H1 (cell line): Measurements from ENCODE around the gene METRN. TPM values are rescaled to one million over a fixed set of nuclear protein-coding genes. Genes with fewer than 3 reads are reported as not detected.

Experiments
- CTCF ChIA-PET: fragments of 300-600 bp; sonication (Branson Sonifier 250); formaldehyde crosslinking; loops from one replicate; lab custom pipeline; 2021; ENCODE audit not compliant: partially characterized antibody; lab: Charles Lee
- POLR2A ChIA-PET: fragments of 300-600 bp; sonication (Branson Sonifier 250); formaldehyde crosslinking; loops from one replicate; lab custom pipeline; 2021; ENCODE audit warnings: inconsistent platforms; ENCODE audit not compliant: partially characterized antibody; lab: Charles Lee
- DNase-seq, 2 experiments: peaks; one replicate each; pipeline versions ENCODE4 v3.0.0 to v3.0.0-alpha.2; 2010 to 2022; ENCODE audit warnings: low spot score in 2 of 2, low read depth in 1 of 2, mixed read lengths in 1 of 2
- FAIRE-seq: peaks from 2 replicates; lab custom pipeline; 2011; peaks lifted over from hg19 to GRCh38; lab: Jason Lieb, UNC
- H2AFZ ChIP-seq: 2 replicates; pipeline ENCODE4 v1.8.1; 2012; ENCODE audit warnings: low read length, inconsistent platforms
- H2AK5ac ChIP-seq: 2 replicates; pipeline ENCODE4 v1.6.1; 2013; ENCODE audit warnings: low read depth, low read length
- H2BK120ac ChIP-seq: replicated peaks from 2 replicates; pipeline ENCODE3; 2013; ENCODE audit warnings: low read depth, low read length, inconsistent platforms
- H2BK12ac ChIP-seq: 2 replicates; pipeline ENCODE4 v1.6.1; 2013; ENCODE audit warnings: low read depth, low read length
- H2BK15ac ChIP-seq: 2 replicates; pipeline ENCODE4 v1.6.1; 2013; ENCODE audit warnings: low read length
- H2BK20ac ChIP-seq: 2 replicates; pipeline ENCODE4 v1.6.1; 2013; ENCODE audit warnings: low read length
- H2BK5ac ChIP-seq: 2 replicates; pipeline ENCODE4 v1.6.1; 2013; ENCODE audit warnings: low read depth, low read length
- H3K14ac ChIP-seq: 2 replicates; pipeline ENCODE4 v1.6.1; 2013; ENCODE audit warnings: inconsistent platforms; ENCODE audit not compliant: insufficient read length
- H3K18ac ChIP-seq: 2 replicates; pipeline ENCODE4 v1.6.1; 2013; ENCODE audit warnings: low read length; ENCODE audit errors: extremely low read depth
- H3K23ac ChIP-seq: 2 replicates; pipeline ENCODE4 v1.6.1; 2013; ENCODE audit warnings: inconsistent platforms; ENCODE audit not compliant: insufficient read length
- H3K23me2 ChIP-seq: 2 replicates; pipeline ENCODE4 v1.6.1; 2013; ENCODE audit warnings: low read depth, low read length
- H3K27ac ChIP-seq: 2 replicates; pipeline ENCODE4 v1.6.1; 2011; ENCODE audit warnings: low read depth, low read length, inconsistent platforms
- H3K27me3 ChIP-seq, 4 experiments: replicated peaks in 1 of 4; 1 replicate in 1 of 4; 2 replicates in 3 of 4; pipeline versions ENCODE4 v1.6.1 to v1.8.1; 2011 to 2013; ENCODE audit warnings: low read length in 3 of 4, mild to moderate bottlenecking in 3 of 4, inconsistent platforms in 2 of 4, mixed read lengths in 2 of 4, moderate library complexity in 1 of 4; ENCODE audit not compliant: control insufficient read depth in 3 of 4, insufficient read depth in 3 of 4; ENCODE audit errors: extremely low read depth in 1 of 4
- H3K36me3 ChIP-seq, 4 experiments: 2 replicates each; pipeline versions ENCODE4 v1.6.1 to v1.8.1; 2011 to 2013; ENCODE audit warnings: mild to moderate bottlenecking in 4 of 4, low read length in 3 of 4, moderate library complexity in 2 of 4, control low read depth in 1 of 4, inconsistent platforms in 1 of 4; ENCODE audit not compliant: insufficient read depth in 4 of 4, control insufficient read depth in 2 of 4
- H3K4ac ChIP-seq: replicated peaks from 2 replicates; pipeline ENCODE3; 2013; ENCODE audit warnings: low read length, low read depth, mixed read lengths, inconsistent platforms; ENCODE audit not compliant: insufficient read length
- H3K4me1 ChIP-seq, 4 experiments: replicated peaks in 1 of 4; 1 replicate in 1 of 4; 2 replicates in 3 of 4; pipeline versions ENCODE4 v1.6.1 to v1.8.1; 2011 to 2013; ENCODE audit warnings: low read length in 3 of 4, inconsistent platforms in 2 of 4, mixed read lengths in 1 of 4; ENCODE audit not compliant: insufficient read depth in 4 of 4, control insufficient read depth in 3 of 4
- H3K4me2 ChIP-seq, 2 experiments: 2 replicates each; pipeline versions ENCODE4 v1.6.1 to v1.8.1; 2011 to 2013; ENCODE audit warnings: low read depth in 2 of 2, low read length in 2 of 2, control low read depth in 1 of 2, inconsistent platforms in 1 of 2, mild to moderate bottlenecking in 1 of 2; ENCODE audit not compliant: insufficient read depth in 1 of 2
- H3K4me3 ChIP-seq, 4 experiments: fragments of 200-600, 300-600 bp in 1 of 4; sonication (generic), shearing (Covaris generic), sonication (Bioruptor Twin) in 1 of 4; 2 replicates each; pipeline versions ENCODE4 v1.5.1 to v1.8.1; 2011 to 2016; ENCODE audit warnings: low read length in 4 of 4, low read depth in 3 of 4, control low read depth in 2 of 4, inconsistent platforms in 2 of 4, mild to moderate bottlenecking in 2 of 4, mixed read lengths in 1 of 4, moderate library complexity in 1 of 4; ENCODE audit not compliant: insufficient read depth in 2 of 4; ENCODE audit errors: extremely low read depth in 1 of 4
- H3K56ac ChIP-seq: replicated peaks from 2 replicates; pipeline ENCODE3; 2013; ENCODE audit warnings: low read depth, mild to moderate bottlenecking, mixed read lengths, low read length, inconsistent platforms; ENCODE audit not compliant: insufficient read length
- H3K79me1 ChIP-seq: 2 replicates; pipeline ENCODE4 v1.6.1; 2013; ENCODE audit warnings: low read depth, low read length, control low read depth
- H3K79me2 ChIP-seq, 2 experiments: 2 replicates each; pipeline versions ENCODE4 v1.6.1 to v1.8.1; 2012 to 2013; ENCODE audit warnings: low read length in 2 of 2, mild to moderate bottlenecking in 2 of 2, inconsistent platforms in 1 of 2; ENCODE audit not compliant: insufficient read depth in 2 of 2, control insufficient read depth in 1 of 2
- H3K9ac ChIP-seq, 4 experiments: replicated peaks in 1 of 4; 1 replicate in 1 of 4; 2 replicates in 3 of 4; pipeline versions ENCODE4 v1.6.1 to v1.8.1; 2011 to 2013; ENCODE audit warnings: low read depth in 3 of 4, low read length in 3 of 4, control low read depth in 2 of 4, mild to moderate bottlenecking in 2 of 4, moderate library complexity in 2 of 4, inconsistent platforms in 1 of 4; ENCODE audit errors: extremely low read depth in 1 of 4
- H3K9me3 ChIP-seq, 2 experiments: 2 replicates each; pipeline versions ENCODE4 v1.6.1 to v1.8.1; 2012 to 2013; ENCODE audit warnings: mild to moderate bottlenecking in 2 of 2, moderate library complexity in 2 of 2, control low read depth in 1 of 2, inconsistent platforms in 1 of 2, low read depth in 1 of 2, low read length in 1 of 2, mixed read lengths in 1 of 2; ENCODE audit not compliant: insufficient read depth in 2 of 2
- H4K20me1 ChIP-seq, 2 experiments: replicated peaks in 1 of 2; 2 replicates each; pipeline versions ENCODE3 to v1.8.1; 2011 to 2013; ENCODE audit warnings: inconsistent platforms in 2 of 2, low read length in 2 of 2, mild to moderate bottlenecking in 1 of 2; ENCODE audit not compliant: insufficient read depth in 2 of 2, control insufficient read depth in 1 of 2
- H4K5ac ChIP-seq: 2 replicates; pipeline ENCODE4 v1.6.1; 2013; ENCODE audit warnings: low read length, low read depth, mixed read lengths, inconsistent platforms; ENCODE audit not compliant: insufficient read length
- H4K8ac ChIP-seq: 2 replicates; pipeline ENCODE4 v1.8.0; 2013; ENCODE audit warnings: mild to moderate bottlenecking, moderate library complexity, low read length, inconsistent platforms; ENCODE audit not compliant: insufficient read depth; ENCODE audit errors: extremely low read depth
- H4K91ac ChIP-seq: replicated peaks from 2 replicates; pipeline ENCODE3; 2013; ENCODE audit warnings: low read length, mixed read lengths, inconsistent platforms; ENCODE audit not compliant: insufficient read length
- ASH2L ChIP-seq: fragments of 200-600, 300-600 bp; sonication (generic); IDR thresholded peaks from one replicate; pipeline ENCODE4 v1.7.1; 2017; ENCODE audit warnings: low read length
- CEBPB ChIP-seq: IDR thresholded peaks from 2 replicates; pipeline ENCODE4 v1.6.1; 2012; ENCODE audit warnings: low read depth, low read length
- GTF2F1 ChIP-seq: IDR thresholded peaks from 2 replicates; pipeline ENCODE4 v1.6.1; 2012; ENCODE audit warnings: low read depth, low read length, improper control_type of control experiment, borderline replicate concordance
- KDM5A ChIP-seq: fragments of 200-600 bp; IDR thresholded peaks from 2 replicates; pipeline ENCODE4 v1.7.1; 2012; ENCODE audit warnings: mild to moderate bottlenecking, low read length, inconsistent platforms, mixed read lengths
- RBBP5 ChIP-seq: IDR thresholded peaks from 2 replicates; pipeline ENCODE4 v1.7.1; 2012; ENCODE audit warnings: low read depth, mild to moderate bottlenecking, inconsistent platforms, low read length, moderate library complexity, borderline replicate concordance
- SAP30 ChIP-seq: fragments of 300-600 bp; sonication (generic); IDR thresholded peaks from 2 replicates; pipeline ENCODE4 v1.7.1; 2012; ENCODE audit warnings: low read length, moderate library complexity, mild to moderate bottlenecking, inconsistent platforms; ENCODE audit not compliant: insufficient read depth, insufficient replicate concordance
- SIN3A ChIP-seq, 2 experiments: IDR thresholded peaks in 1 of 2; conservative IDR thresholded peaks in 1 of 2; 2 replicates each; pipeline ENCODE4 v1.6.1; 2011 to 2012; ENCODE audit warnings: low read length in 2 of 2, improper control_type of control experiment in 1 of 2, low read depth in 1 of 2, mild to moderate bottlenecking in 1 of 2
- SP2 ChIP-seq: IDR thresholded peaks from 2 replicates; pipeline ENCODE4 v1.6.1; 2012; ENCODE audit warnings: mild to moderate bottlenecking, low read length, inconsistent platforms
- TBP ChIP-seq: IDR thresholded peaks from 2 replicates; pipeline ENCODE4 v1.6.1; 2011; ENCODE audit warnings: low read depth, low read length, improper control_type of control experiment
- WGBS, 2 experiments: shearing (Covaris generic) in 1 of 2; methylation state at CpG; one replicate each; pipeline versions ENCODE4 v1.1.6 to v1.1.7; 2013 to 2015; ENCODE audit warnings: low lambda C conversion rate in 2 of 2, mixed read lengths in 2 of 2, inconsistent platforms in 1 of 2, low coverage in 1 of 2, missing lambda C conversion rate in 1 of 2; ENCODE audit not compliant: insufficient replicate concordance in 2 of 2, insufficient coverage in 1 of 2, insufficient read length in 1 of 2; ENCODE audit errors: extremely low coverage in 1 of 2, missing lambda C conversion rate in 1 of 2; 5-methylcytosine and 5-hydroxymethylcytosine counted together
- polyA plus RNA-seq, 7 experiments: library from polyadenylated mRNA; depleted of rRNA in 3 of 7; stranded (reverse) in 5 of 7; unstranded in 2 of 7; fragments of >200 nt in 5 of 7; fragments of 200-250 nt in 2 of 7; gene quantifications; 1 replicate in 5 of 7; 2 replicates in 1 of 7; 4 replicates in 1 of 7; pipeline versions ENCODE4 v1.2.1 to v1.2.3, GENCODE V29; 2011 to 2013; ENCODE audit warnings: missing spikeins in 2 of 7, mixed read lengths in 2 of 7
- total RNA-seq: library from RNA; stranded (reverse); fragmentation: NEBNext Ultra II Directional; extraction: Animal tissue kit (Norgen Biotek cat#: 25700); gene quantifications from 2 replicates; pipeline ENCODE4 v1.2.1, GENCODE V29; 2021
- TF ChIP-seq, protein P1 (sequence below): IDR thresholded peaks from 2 replicates; pipeline ENCODE4 v1.6.1; 2011; ENCODE audit warnings: low read length, improper control_type of control experiment

The METRN gene
- total and polyA plus RNA-seq, 2 of the 8 experiments (the other 6 are each of a cell fraction or from before 2014, with no cell fraction given) = 18.7 to 25.8 TPM

DNA sequence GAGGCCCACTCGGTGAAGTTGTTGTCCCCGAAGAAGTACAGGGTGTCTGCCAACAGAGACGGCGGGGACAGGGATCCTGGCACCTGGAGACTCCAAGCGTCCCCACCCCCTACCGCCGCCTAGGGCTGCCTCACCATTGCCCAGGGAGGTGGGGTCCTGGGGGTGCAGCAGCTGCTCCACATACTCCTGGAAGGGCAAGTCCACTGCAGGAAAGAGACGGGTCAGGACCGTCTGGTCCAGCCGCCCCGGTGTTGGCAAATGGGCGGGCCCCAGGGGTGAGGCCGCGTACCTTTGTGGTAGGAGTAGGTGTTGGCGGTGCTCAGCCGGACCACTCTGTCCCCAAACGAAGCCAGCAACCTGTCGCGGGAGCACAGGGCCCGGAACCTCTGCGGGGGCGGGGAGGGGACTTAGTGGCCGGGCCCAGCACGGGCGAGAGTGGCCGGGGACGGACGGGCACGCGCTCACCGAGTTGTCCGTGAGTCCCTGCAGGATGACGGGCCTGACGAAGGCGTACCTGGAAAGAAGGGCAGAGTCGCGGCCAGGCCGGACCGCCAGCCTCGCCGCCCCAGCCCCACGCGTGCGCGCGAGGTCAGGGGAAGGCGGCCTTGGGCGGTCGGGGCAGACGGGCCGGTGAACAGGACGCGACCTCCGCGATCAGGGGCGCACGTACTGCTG is 31.4 kb upstream of the METRN start:
- ChIA-PET POLR2A (interaction anchor here (0.8 to 13.3 kb wide), 14 partner anchors 8 to 53 kb away, joined by 3 to 214 read pairs (median 5); partner anchors contain the start of genes ANTKMT, HAGHL, RHBDL1 and RHOT2), CTCF (interaction anchor here (1.2 kb wide), 2 partner anchors 16 to 35 kb away, joined by 4 to 5 read pairs; partner anchors contain the start of gene RHOT2)
- H2BK120ac ChIP-seq = no peak overlapping the region
- H3K36me3 ChIP-seq = peaks cover 4 to 28% (median 15%) of the 10 kb centered on the region in 4 experiments; a peak in 7 of 8 replicates
- H3K4ac ChIP-seq = peak overlapping the region; percentile 91
- no peaks in the 10 kb centered on the region; a peak in 1 of 7 replicates for H3K27me3 ChIP-seq
- no peak overlapping the region for H2BK20ac ChIP-seq
- peak overlapping the region; percentile 62 to 81 (median 74) for H3K4me3 ChIP-seq
- peaks cover 6% of the 10 kb centered on the region; the same call in 1 of the 2 replicates for H3K79me1 ChIP-seq
- FAIRE-seq = no peak
- DNase-seq = peak in 1 of 2 experiments; percentile 60
- H4K8ac ChIP-seq = peak overlapping the region; percentile 80
- H3K9me3 ChIP-seq = no peaks in the 10 kb centered on the region
- WGBS, 2 experiments = 24% methylated on average over 46 of the region's 57 CpGs; no CpG with 5 or more reads in 1 of the 2 experiments
- H3K14ac ChIP-seq = no peak overlapping the region
- no peak overlapping the region for H2AK5ac ChIP-seq
- peaks cover 0 to 17% (median 12%) of the 10 kb centered on the region in 4 experiments; a peak in 5 of 7 replicates for H3K4me1 ChIP-seq
- H2BK12ac ChIP-seq = peak overlapping the region; percentile 80; the same call in 1 of the 2 replicates
- peak overlapping the region; percentile 63 to 95 for H3K4me2 ChIP-seq
- peaks cover 13% of the 10 kb centered on the region; the same call in 1 of the 2 replicates for H3K23me2 ChIP-seq
- H2BK15ac ChIP-seq = no peak overlapping the region
- peak overlapping the region; percentile 87; the same call in 1 of the 2 replicates for H2BK5ac ChIP-seq
- H3K56ac ChIP-seq = peak overlapping the region; percentile 16
- H4K20me1 ChIP-seq = peaks cover 4 to 35% of the 10 kb centered on the region in 2 experiments
- H4K91ac ChIP-seq = peak overlapping the region; percentile 98
- H3K18ac ChIP-seq = peak overlapping the region; percentile 78
- no peak overlapping the region for H3K23ac ChIP-seq
- peak overlapping the region; percentile 73 for H3K27ac ChIP-seq
- H3K79me2 ChIP-seq = peaks cover 0 to 12% of the 10 kb centered on the region in 2 experiments; a peak in 1 of 4 replicates
- H2AFZ ChIP-seq = no peak overlapping the region
- peak overlapping the region; percentile 62 to 94 (median 76) for H3K9ac ChIP-seq
- peak overlapping the region; percentile 60 for H4K5ac ChIP-seq
- TF ChIP-seq SP2 = no peak
- no peak for TF ChIP-seq TBP
- no peak for TF ChIP-seq SAP30
- TF ChIP-seq, protein P1, sequence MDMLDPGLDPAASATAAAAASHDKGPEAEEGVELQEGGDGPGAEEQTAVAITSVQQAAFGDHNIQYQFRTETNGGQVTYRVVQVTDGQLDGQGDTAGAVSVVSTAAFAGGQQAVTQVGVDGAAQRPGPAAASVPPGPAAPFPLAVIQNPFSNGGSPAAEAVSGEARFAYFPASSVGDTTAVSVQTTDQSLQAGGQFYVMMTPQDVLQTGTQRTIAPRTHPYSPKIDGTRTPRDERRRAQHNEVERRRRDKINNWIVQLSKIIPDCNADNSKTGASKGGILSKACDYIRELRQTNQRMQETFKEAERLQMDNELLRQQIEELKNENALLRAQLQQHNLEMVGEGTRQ = 0 out of 2 replicates have a peak, but pooled peaks have one; percentile 1
- no peak for TF ChIP-seq ASH2L
- no peak for TF ChIP-seq RBBP5
- no peak for TF ChIP-seq GTF2F1
- TF ChIP-seq SIN3A (conservative IDR thresholded peaks at IDR 0.05 in 1 of 2, IDR thresholded peaks at IDR 0.05 in 1 of 2; ENCODE audit: low read depth in 1 of 2, low read length in 2 of 2) = 0 out of 4 replicates have a peak, but pooled peaks of 1 of the 2 experiments have one; percentile 19
- 0 out of 2 replicates have a peak, but pooled peaks have one; percentile 38 for TF ChIP-seq KDM5A
- TF ChIP-seq CEBPB = no peak
